ENCODE measurements around the gene NEDD8. TPM values are rescaled to one million over a fixed set of nuclear protein-coding genes. Genes with fewer than 3 reads are reported as not detected.
A peak's percentile ranks its signal among the peaks of the same experiment; 100 is the strongest.

NEDD8 gene
- total RNA-seq, 1 donor from 2014 or later, result 131 TPM

DNA sequence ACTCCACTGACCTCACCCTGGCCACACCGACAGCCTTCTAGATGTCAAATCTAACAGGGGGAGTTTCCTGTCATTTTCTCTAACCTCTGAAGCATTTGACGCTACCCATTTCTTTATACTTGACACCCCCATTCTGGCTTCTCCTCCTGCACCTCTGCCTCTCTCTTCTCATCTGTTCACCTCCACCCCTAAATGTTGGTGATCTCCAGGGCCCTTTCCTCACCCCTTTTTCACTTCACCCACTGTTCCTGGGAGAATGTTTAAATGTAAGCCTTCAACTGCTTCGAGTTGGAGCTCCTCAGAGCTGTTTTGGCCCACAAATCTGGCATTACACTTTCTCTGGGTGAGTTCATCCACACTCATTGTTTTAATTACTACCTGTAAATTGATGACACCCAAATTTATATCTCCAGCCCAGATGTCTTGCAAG lies 39.7 kb upstream of the NEDD8 start:
- H3K4me3 ChIP-seq (ENCODE audit: low read depth, low read length), result peak overlapping the region; percentile 82
- no peaks in the 10 kb centered on the region for H3K27me3 ChIP-seq (ENCODE audit: control insufficient read depth, insufficient read depth, low read length)
- TF ChIP-seq, protein P1, sequence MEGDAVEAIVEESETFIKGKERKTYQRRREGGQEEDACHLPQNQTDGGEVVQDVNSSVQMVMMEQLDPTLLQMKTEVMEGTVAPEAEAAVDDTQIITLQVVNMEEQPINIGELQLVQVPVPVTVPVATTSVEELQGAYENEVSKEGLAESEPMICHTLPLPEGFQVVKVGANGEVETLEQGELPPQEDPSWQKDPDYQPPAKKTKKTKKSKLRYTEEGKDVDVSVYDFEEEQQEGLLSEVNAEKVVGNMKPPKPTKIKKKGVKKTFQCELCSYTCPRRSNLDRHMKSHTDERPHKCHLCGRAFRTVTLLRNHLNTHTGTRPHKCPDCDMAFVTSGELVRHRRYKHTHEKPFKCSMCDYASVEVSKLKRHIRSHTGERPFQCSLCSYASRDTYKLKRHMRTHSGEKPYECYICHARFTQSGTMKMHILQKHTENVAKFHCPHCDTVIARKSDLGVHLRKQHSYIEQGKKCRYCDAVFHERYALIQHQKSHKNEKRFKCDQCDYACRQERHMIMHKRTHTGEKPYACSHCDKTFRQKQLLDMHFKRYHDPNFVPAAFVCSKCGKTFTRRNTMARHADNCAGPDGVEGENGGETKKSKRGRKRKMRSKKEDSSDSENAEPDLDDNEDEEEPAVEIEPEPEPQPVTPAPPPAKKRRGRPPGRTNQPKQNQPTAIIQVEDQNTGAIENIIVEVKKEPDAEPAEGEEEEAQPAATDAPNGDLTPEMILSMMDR (IDR thresholded peaks at IDR 0.05; ENCODE audit: insufficient read depth, low read length, severe bottlenecking), result no peak

DNA sequence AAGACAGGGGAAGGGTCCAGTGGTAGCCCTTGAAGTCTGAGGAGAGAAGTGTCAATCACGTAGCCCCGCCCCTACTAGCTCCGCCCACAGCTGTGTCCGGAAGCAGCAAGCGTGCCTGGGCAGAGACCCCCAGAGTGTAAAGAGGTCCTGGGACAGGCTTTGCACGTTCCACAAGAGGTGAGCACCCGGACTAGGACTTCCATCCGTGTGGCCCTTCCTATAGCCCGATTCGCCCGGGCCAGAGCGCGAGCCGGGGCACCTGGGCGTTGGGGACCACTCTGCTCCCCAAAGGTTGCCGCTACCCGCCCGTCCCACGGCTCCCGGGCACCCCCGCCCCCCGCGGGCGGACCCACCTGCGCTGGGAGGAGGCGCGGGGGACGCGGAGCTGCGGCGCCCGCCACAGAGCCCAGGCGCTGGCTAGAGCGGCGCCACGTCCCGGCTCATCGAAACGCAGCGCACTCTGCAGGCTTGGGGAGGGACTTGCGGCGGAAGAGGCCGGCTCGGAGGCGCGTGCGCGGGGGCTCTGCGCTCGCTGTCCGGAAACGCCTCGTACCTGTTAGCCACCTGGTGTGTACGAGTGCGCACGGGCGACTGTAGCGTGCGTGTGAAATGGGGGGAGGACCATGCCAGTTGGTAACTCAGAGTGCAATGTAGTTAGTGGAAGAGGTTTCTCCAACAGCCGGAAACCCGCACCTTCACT lies 39.1 kb upstream of the NEDD8 start, which contains the start of gene RABGGTA:
Gene RABGGTA, minus strand, starts transcription at position 464 of the 700 bp plus-strand sequence. CDS start 482 bp downstream, outside the sequence.
- H3K27me3 ChIP-seq (ENCODE audit: control insufficient read depth, insufficient read depth, low read length), result no peaks in the 10 kb centered on the region
- H3K4me3 ChIP-seq (ENCODE audit: low read depth, low read length), result peak within 1 kb of the TSS; percentile 82
- FAIRE-seq (no peak), DNase-seq (ENCODE audit: low read depth) (peak; percentile 78)
- H3K36me3 ChIP-seq (ENCODE audit: control insufficient read depth, insufficient read depth, low read length), result peaks cover 27% of the 10 kb centered on the region
- TF ChIP-seq, protein P1 (IDR thresholded peaks at IDR 0.05; ENCODE audit: insufficient read depth, low read length, severe bottlenecking), result peak; percentile 91

More for the DNA sequence above, 39.7 kb upstream of the NEDD8 start:
- FAIRE-seq (no peak), DNase-seq (ENCODE audit: low read depth) (no peak)
- H3K36me3 ChIP-seq (ENCODE audit: control insufficient read depth, insufficient read depth, low read length), result peaks cover 22% of the 10 kb centered on the region

DNA sequence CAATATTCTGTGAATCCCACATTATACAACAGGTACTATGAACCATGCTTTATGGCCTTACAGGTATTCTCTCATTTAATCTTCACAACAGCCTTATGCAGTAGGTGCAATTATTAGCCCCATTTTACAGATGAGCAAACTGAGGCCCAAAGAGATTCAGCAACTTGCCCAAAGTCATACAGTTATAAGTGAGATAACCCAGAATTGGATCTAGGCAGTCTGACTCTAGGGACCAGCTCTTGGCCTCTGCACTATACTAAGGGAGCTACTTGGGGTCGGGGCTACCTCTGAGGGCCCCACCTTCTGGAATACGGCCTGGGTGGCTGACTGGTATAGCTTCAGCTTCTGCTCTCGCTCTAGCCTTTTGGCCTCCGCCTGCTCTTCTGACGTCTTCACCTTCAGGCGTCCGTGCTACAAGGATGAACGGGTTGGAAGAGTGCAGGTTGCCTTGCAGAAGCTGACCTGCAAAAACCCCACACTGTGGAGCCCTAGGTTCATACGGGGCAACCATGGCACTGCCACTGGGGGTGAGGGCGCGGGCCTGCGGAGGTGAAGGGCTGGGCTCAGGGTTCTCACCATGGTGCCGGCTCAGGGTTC lies 38.5 kb upstream of the NEDD8 start:
- peaks cover 30% of the 10 kb centered on the region for H3K36me3 ChIP-seq (ENCODE audit: control insufficient read depth, insufficient read depth, low read length)
- no peak for DNase-seq (ENCODE audit: low read depth)
- no peak for FAIRE-seq
- peak overlapping the region; percentile 82 for H3K4me3 ChIP-seq (ENCODE audit: low read depth, low read length)
- TF ChIP-seq, protein P1 (IDR thresholded peaks at IDR 0.05; ENCODE audit: insufficient read depth, low read length, severe bottlenecking), result no peak
- H3K27me3 ChIP-seq (ENCODE audit: control insufficient read depth, insufficient read depth, low read length), result no peaks in the 10 kb centered on the region

DNA sequence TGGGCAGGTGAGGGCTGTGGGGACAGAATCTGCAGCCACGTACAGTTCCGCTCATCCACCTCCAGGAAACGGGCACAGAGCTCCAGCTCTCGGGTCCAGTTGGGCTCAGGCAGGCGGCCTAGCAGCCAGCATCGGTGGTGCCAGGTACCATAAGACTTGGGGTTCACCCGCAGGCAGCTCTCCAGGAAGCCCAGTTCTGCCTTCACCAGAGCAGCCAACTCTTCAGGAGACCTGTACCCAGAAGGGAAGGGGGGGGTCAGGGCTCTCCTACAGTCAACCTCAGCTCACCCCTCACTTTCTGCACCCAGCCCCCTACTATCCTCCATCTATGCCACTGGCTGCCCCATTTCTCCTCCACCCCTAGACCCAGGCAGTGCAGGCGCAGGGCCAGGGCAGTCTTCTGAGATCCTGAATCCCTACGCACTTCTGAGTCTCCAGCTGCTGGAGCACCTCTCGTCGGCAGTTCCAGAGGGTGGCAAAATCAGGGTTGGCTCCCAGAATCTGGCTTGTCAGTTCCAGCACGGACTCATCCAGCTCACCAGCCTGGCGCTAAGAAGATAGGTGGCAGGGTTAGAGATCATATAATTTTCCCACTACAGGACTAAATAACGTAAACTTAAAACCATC lies 37.9 kb upstream of the NEDD8 start:
- peaks cover 30% of the 10 kb centered on the region for H3K36me3 ChIP-seq (ENCODE audit: control insufficient read depth, insufficient read depth, low read length)
- FAIRE-seq, result no peak
- DNase-seq (ENCODE audit: low read depth), result no peak
- no peak overlapping the region for H3K4me3 ChIP-seq (ENCODE audit: low read depth, low read length)
- TF ChIP-seq, protein P1 (IDR thresholded peaks at IDR 0.05; ENCODE audit: insufficient read depth, low read length, severe bottlenecking), result no peak
- H3K27me3 ChIP-seq (ENCODE audit: control insufficient read depth, insufficient read depth, low read length), result no peaks in the 10 kb centered on the region

DNA sequence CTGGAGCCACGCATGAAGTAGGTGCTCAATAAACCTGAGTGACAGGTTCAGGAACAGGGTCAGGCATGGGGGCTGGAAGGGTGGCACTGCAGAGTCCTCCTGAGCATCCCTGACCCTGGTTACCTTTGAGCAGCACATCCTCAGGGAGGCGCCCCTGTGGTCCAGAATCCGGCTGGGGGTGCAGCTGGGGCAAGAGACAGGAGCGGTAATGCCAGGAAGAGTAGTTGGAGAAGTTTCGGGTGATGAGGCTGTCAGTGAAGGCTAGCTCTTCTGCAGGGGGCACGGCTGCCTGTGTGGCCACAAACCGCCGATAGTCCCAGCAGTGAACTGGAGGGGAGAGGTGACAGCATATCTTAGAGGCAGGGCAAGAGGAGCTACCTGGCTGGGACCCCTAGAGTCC lies 37.2 kb upstream of the NEDD8 start:
- Histone ChIP-seq H3K4me3 (ENCODE audit: low read depth, low read length) (no peak overlapping the region), H3K36me3 (ENCODE audit: control insufficient read depth, insufficient read depth, low read length) (peaks cover 30% of the 10 kb centered on the region), H3K27me3 (ENCODE audit: control insufficient read depth, insufficient read depth, low read length) (no peaks in the 10 kb centered on the region)
- DNase-seq (ENCODE audit: low read depth), result no peak
- FAIRE-seq, result no peak
- TF ChIP-seq, protein P1 (IDR thresholded peaks at IDR 0.05; ENCODE audit: insufficient read depth, low read length, severe bottlenecking), result no peak
